Adrenal gland (tissue), 5 donors: ENCODE results near the gene ARHGEF26.

Experiments
- POLR2A ChIP-seq, 2 donors: fragments of 450-650 bp; IDR thresholded peaks; one replicate each; pipeline ENCODE4 v1.6.1; 2017; ENCODE audit warnings: antibody characterized with exemption in 2 of 2, mild to moderate bottlenecking in 2 of 2, moderate library complexity in 1 of 2
- TF ChIP-seq, protein P1 (sequence below), 6 experiments: fragments of 450-650 bp in 4 of 6; fragments of 200-600 bp in 2 of 6; sonication (generic) in 1 of 6; IDR thresholded peaks; 1 replicate in 5 of 6; 2 replicates in 1 of 6; pipeline versions ENCODE4 v1.5.1 to v1.8.0; 2016 to 2021; ENCODE audit warnings: antibody characterized with exemption in 6 of 6, mild to moderate bottlenecking in 2 of 6, moderate library complexity in 1 of 6
- donor health status: DM: no; HTN: no; CAD: no.

DNA sequence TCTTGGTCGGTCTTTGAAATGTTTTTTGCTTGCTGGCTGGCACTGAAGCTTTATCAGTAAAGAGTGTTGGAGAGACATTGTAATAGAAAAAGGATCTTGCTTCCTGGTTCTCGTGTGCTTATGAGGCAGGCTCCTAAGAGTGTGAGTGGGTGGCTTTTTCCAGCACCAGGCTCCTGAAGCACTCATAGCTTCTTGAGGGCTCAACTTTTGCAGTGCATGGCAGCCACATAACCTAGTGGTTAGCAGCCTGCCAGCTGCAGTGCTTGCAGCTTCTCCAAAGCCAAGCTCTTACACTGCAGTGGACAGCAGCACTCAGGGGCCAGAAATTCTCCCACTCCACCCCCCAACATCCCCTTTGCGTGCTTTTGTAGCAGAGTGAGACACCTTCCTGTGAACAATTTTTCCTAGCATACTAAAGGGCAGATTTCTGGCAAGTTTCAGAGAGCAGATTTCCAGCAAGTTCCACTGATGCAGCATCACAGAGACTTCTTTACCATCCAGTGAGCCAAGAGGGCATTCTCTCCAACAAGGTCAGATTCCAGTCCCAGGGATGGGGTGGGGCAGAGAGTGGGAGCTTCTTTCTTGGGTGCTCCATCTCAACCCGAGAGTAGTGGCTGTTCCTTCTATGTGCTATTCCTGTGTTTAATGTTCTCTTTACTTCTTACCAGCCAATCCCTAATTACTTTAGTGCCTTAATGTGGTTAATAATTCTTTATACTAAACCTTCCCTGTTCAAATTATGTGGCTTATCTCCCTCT, 15.8 kb upstream of the ARHGEF26 start:
- TF ChIP-seq, protein P1, sequence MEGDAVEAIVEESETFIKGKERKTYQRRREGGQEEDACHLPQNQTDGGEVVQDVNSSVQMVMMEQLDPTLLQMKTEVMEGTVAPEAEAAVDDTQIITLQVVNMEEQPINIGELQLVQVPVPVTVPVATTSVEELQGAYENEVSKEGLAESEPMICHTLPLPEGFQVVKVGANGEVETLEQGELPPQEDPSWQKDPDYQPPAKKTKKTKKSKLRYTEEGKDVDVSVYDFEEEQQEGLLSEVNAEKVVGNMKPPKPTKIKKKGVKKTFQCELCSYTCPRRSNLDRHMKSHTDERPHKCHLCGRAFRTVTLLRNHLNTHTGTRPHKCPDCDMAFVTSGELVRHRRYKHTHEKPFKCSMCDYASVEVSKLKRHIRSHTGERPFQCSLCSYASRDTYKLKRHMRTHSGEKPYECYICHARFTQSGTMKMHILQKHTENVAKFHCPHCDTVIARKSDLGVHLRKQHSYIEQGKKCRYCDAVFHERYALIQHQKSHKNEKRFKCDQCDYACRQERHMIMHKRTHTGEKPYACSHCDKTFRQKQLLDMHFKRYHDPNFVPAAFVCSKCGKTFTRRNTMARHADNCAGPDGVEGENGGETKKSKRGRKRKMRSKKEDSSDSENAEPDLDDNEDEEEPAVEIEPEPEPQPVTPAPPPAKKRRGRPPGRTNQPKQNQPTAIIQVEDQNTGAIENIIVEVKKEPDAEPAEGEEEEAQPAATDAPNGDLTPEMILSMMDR (IDR thresholded peaks at IDR 0.05): no peak
- no peak for TF ChIP-seq POLR2A (IDR thresholded peaks at IDR 0.05)
